ENCODE results near the gene MET.

GRCh38 chr7:116683786-116684185, 11.8 kb downstream of the MET start:
- TF ChIP-seq ZNF274 (IDR thresholded peaks at IDR 0.05; ENCODE audit: low read depth, low read length) (no peak), YY1 (IDR thresholded peaks at IDR 0.05; ENCODE audit: insufficient read depth, insufficient read length) (no peak), SUZ12 (IDR thresholded peaks at IDR 0.05; ENCODE audit: extremely low read depth, insufficient read depth, insufficient read length) (no peak)

Data from NT2/D1 (cell line).